Measurements from ENCODE around the gene ARHGAP12.

Gene ARHGAP12

DNA sequence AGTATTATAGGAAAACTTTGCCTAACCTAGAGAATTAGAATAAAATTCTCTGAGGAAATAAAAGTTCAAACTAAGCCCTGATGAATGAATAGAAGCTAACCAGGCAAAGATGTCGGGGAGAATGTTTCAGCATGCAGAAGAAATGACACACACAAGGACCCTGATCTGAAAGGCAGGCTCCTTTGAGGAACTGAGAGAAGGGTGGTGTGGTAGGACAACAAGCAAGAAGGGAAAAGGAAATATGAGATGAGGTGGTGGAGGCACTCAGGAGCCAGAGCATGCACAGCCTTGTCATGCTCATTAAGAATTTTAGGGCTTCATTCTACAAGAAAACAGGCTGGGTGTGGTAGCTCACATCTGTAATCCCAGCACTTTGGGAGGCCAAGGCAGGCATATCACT is 90.6 kb downstream of the ARHGAP12 start:
- TF ChIP-seq, protein P1, sequence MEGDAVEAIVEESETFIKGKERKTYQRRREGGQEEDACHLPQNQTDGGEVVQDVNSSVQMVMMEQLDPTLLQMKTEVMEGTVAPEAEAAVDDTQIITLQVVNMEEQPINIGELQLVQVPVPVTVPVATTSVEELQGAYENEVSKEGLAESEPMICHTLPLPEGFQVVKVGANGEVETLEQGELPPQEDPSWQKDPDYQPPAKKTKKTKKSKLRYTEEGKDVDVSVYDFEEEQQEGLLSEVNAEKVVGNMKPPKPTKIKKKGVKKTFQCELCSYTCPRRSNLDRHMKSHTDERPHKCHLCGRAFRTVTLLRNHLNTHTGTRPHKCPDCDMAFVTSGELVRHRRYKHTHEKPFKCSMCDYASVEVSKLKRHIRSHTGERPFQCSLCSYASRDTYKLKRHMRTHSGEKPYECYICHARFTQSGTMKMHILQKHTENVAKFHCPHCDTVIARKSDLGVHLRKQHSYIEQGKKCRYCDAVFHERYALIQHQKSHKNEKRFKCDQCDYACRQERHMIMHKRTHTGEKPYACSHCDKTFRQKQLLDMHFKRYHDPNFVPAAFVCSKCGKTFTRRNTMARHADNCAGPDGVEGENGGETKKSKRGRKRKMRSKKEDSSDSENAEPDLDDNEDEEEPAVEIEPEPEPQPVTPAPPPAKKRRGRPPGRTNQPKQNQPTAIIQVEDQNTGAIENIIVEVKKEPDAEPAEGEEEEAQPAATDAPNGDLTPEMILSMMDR (IDR thresholded peaks at IDR 0.05; ENCODE audit: borderline replicate concordance, control extremely low read depth, extremely low read depth, insufficient read depth, missing control alignments), result no peak
- DNase-seq (ENCODE audit: low spot score), result no peak
- in situ Hi-C loops (cut with MboI; ENCODE audit: low sequenced_read_pairs, unreplicated experiment), result loop anchor here (25.0 kb wide), 1 partner anchor 349 kb away; no protein-coding TSS in a partner anchor

DNA sequence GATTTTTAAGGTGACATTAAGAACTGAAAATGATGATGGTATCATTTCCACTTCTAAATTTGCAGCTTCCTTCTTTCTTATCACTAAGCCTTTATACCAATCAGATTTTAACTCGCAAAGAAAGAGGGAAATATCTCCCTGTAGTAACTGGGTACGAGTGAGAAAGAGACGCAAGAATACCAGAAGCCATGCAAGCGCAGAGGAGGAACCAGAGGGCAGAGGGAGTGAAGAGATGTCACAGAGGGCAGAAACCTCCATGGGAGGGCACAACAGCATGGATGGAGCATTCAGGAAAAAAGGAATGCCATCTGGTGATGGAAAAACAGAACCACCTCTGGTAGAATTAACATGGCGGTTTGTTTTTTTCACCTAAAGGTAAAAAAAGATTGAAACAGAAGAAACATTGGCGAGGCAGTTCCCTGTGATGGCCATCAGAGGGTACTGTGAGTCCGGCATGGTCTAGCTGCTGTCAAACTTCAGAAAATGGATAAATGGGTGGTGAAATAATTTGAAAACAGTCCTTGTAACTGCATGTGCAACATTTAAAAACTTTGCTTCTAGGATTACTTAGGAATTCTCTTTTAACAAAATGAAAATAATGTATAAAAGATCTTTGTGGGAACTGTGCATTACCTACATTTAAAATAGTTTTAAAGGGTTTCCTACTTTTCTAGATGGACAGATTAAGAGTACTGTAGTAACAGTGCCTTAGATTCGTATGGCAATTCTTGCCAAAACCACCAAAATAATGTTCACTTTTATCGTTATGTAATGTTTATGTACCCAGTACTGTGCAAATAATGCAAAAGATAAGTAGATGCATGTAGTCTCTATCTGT is 91.8 kb downstream of the ARHGAP12 start:
- DNase-seq (ENCODE audit: low spot score), result peak; percentile 37
- TF ChIP-seq, protein P1 (IDR thresholded peaks at IDR 0.05; ENCODE audit: borderline replicate concordance, control extremely low read depth, extremely low read depth, insufficient read depth, missing control alignments), result peak; percentile 44
- in situ Hi-C loops (cut with MboI; ENCODE audit: low sequenced_read_pairs, unreplicated experiment), result loop anchor here (25.0 kb wide), 1 partner anchor 351 kb away; no protein-coding TSS in a partner anchor

DNA sequence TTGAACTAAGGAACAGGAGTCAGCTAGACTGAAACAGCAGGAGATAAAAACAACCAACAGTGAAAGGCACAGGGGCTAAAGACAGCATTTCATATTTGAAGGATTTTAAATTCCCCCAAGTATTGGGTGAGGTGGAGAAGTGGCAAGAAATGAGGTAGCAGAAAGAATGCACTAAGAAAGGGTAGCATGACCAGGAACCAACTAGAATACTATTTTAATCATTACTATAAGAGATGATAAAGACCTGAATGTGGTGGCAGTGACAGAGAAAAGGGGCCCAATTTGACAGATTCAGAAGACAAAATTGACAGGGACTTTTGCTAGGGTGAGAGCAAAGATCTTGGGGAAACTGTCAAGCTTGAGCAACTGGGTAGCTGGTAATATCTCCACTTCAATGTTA is 94.9 kb downstream of the ARHGAP12 start:
- in situ Hi-C loops (cut with MboI; ENCODE audit: low sequenced_read_pairs, unreplicated experiment), result loop anchor here (25.0 kb wide), 1 partner anchor 354 kb away; no protein-coding TSS in a partner anchor
- TF ChIP-seq, protein P1 (IDR thresholded peaks at IDR 0.05; ENCODE audit: borderline replicate concordance, control extremely low read depth, extremely low read depth, insufficient read depth, missing control alignments), result no peak
- DNase-seq (ENCODE audit: low spot score), result no peak

DNA sequence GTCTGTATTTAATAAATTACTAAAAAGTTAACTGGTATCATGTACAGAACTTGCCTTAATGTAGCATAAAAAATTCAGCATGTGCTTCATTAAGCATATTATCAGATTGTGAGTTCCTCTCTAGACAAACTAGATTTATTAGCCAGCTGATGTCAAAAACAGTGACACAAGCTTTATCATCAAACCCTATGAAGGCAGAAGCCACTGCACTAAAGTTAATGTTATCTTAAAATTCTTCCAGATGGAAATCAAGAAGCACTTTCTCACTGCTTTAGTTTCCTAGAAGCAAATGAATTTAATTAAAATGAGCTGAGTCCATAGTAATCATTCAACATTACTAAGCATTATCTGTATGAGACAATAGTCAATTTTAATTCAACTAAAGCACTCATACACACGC is 96.4 kb downstream of the ARHGAP12 start:
- no peak for DNase-seq (ENCODE audit: low spot score)
- TF ChIP-seq, protein P1 (IDR thresholded peaks at IDR 0.05; ENCODE audit: borderline replicate concordance, control extremely low read depth, extremely low read depth, insufficient read depth, missing control alignments), result no peak
- in situ Hi-C loops (cut with MboI; ENCODE audit: low sequenced_read_pairs, unreplicated experiment), result loop anchor here (25.0 kb wide), 1 partner anchor 355 kb away; no protein-coding TSS in a partner anchor

DNA sequence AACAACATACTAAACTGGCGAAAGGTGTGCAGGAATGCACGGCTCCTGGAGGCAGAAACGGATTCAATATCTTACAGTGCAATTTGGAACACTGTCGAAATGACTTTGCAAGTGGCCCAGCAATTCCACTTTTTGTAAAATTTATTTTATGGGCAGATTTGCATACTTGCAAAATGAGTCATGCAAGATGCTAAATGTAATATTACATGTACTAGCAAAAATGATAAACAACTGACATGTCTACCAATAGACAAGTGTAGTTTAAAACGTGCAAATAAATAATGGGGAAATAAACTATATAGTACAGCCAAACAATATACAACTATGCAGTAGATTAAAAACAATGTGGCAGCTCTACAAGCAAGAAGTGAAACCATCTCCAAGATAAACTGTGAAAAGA is 97.7 kb downstream of the ARHGAP12 start:
- DNase-seq (ENCODE audit: low spot score), result no peak
- TF ChIP-seq, protein P1 (IDR thresholded peaks at IDR 0.05; ENCODE audit: borderline replicate concordance, control extremely low read depth, extremely low read depth, insufficient read depth, missing control alignments), result no peak
- in situ Hi-C loops (cut with MboI; ENCODE audit: low sequenced_read_pairs, unreplicated experiment), result loop anchor here (25.0 kb wide), 1 partner anchor 356 kb away; no protein-coding TSS in a partner anchor

DNA sequence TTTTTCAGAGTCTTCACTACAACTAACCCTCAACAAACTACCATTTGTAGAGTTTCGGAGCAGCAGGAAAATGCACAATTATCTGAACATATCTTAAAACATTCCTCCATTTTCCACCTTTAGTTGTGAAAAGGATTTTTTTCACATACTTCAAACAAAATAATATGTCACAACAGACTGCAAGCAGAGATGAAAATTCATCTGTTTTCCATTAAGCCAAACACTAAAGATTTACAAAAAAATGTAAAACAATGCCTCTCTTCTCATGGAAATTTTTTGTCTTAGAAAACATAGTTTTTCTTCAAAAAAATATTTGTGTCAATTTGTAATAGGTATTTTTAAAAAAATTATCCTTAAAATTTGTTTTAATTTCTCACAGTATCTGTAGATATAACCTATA is 98.9 kb downstream of the ARHGAP12 start:
- TF ChIP-seq, protein P1 (IDR thresholded peaks at IDR 0.05; ENCODE audit: borderline replicate concordance, control extremely low read depth, extremely low read depth, insufficient read depth, missing control alignments), result no peak
- no peak for DNase-seq (ENCODE audit: low spot score)
- in situ Hi-C loops (cut with MboI; ENCODE audit: low sequenced_read_pairs, unreplicated experiment), result loop anchor here (25.0 kb wide), 1 partner anchor 358 kb away; no protein-coding TSS in a partner anchor

Measured in GM13976 (cell line).